ENCODE data around the gene OSBPL6.
"Not testable (repeated sequence)": the region's sequence is repeated elsewhere in the genome, so short reads cannot be mapped to it uniquely, and the experiment has no call there.

Gene OSBPL6

GRCh38 chr2:178193823-178194599 lies at the start of gene OSBPL6:
Gene OSBPL6, plus strand, starts transcription at chr2:178194512. Its CDS starts 111,673 bp downstream, at chr2:178306185.
- Mint-ChIP-seq H3K27ac (peak within 1 kb of the TSS in 1 of 2 donors; percentile 84), H3K4me1 (peaks cover 20% of the 10 kb centered on the region), H3K9me3 (no peaks in the 10 kb centered on the region), H3K27me3 (peaks cover 82% of the 10 kb centered on the region), H3K4me3 (peak within 1 kb of the TSS; percentile 77 to 85)
- ATAC-seq: peak; percentile 91
- DNase-seq: peak; percentile 74 to 75

- DNase-seq (no peak), ATAC-seq (no peak)
- Mint-ChIP-seq H3K27me3 (peaks cover 40% of the 10 kb centered on the region), H3K4me1 (no peaks in the 10 kb centered on the region), H3K27ac (no peak overlapping the region), H3K9me3 (peaks cover 7 to 16% of the 10 kb centered on the region in 2 donors), H3K4me3 (no peak overlapping the region)
These were observed 42.3 kb upstream of the OSBPL6 start for GRCh38 chr2:178152033-178152432.

GRCh38 chr2:178152542-178152941 lies 41.8 kb upstream of the OSBPL6 start:
- no peak for ATAC-seq
- no peak overlapping the region for H3K4me3 Mint-ChIP-seq
- no peaks in the 10 kb centered on the region for H3K4me1 Mint-ChIP-seq

GRCh38 chr2:178152977-178153376 lies 41.3 kb upstream of the OSBPL6 start:
- H3K4me1 Mint-ChIP-seq: no peaks in the 10 kb centered on the region
- no peak for ATAC-seq
- no peak overlapping the region for H3K4me3 Mint-ChIP-seq
- peaks cover 7 to 16% of the 10 kb centered on the region in 2 donors for H3K9me3 Mint-ChIP-seq
- no peak overlapping the region for H3K27ac Mint-ChIP-seq
- peaks cover 36% of the 10 kb centered on the region for H3K27me3 Mint-ChIP-seq
- no peak for DNase-seq

More at GRCh38 chr2:178152542-178152941, 41.8 kb upstream of the OSBPL6 start:
- peaks cover 38% of the 10 kb centered on the region for H3K27me3 Mint-ChIP-seq
- no peak overlapping the region for H3K27ac Mint-ChIP-seq
- no peak for DNase-seq
- H3K9me3 Mint-ChIP-seq: peaks cover 7 to 16% of the 10 kb centered on the region in 2 donors

- not testable (repeated sequence) for H3K4me3 Mint-ChIP-seq, ATAC-seq, H3K4me1 Mint-ChIP-seq, DNase-seq, H3K27ac Mint-ChIP-seq
- peaks cover 38% of the 10 kb centered on the region for H3K27me3 Mint-ChIP-seq
- H3K9me3 Mint-ChIP-seq: peaks cover 7 to 16% of the 10 kb centered on the region in 2 donors
These were observed 40.4 kb upstream of the OSBPL6 start for GRCh38 chr2:178153878-178154277.

GRCh38 chr2:178155524-178155923 lies 38.8 kb upstream of the OSBPL6 start:
- DNase-seq: no peak
- Mint-ChIP-seq H3K27me3 (peaks cover 27% of the 10 kb centered on the region), H3K4me1 (no peaks in the 10 kb centered on the region), H3K9me3 (peaks cover 7 to 16% of the 10 kb centered on the region in 2 donors), H3K4me3 (no peak overlapping the region), H3K27ac (no peak overlapping the region)
- no peak for ATAC-seq

- peaks cover 34% of the 10 kb centered on the region for H3K27me3 Mint-ChIP-seq
- no peaks in the 10 kb centered on the region for H3K4me1 Mint-ChIP-seq
- DNase-seq: no peak
- no peak overlapping the region for H3K4me3 Mint-ChIP-seq
- H3K9me3 Mint-ChIP-seq: peaks cover 7 to 16% of the 10 kb centered on the region in 2 donors
- ATAC-seq: no peak
- H3K27ac Mint-ChIP-seq: no peak overlapping the region
These were observed 36.7 kb upstream of the OSBPL6 start for GRCh38 chr2:178157574-178157973.

- peaks cover 6 to 10% of the 10 kb centered on the region in 2 donors for H3K9me3 Mint-ChIP-seq
- peaks cover 36% of the 10 kb centered on the region for H3K27me3 Mint-ChIP-seq
These were observed 34.3 kb upstream of the OSBPL6 start for GRCh38 chr2:178159966-178160365.

GRCh38 chr2:178160601-178161000 lies 33.7 kb upstream of the OSBPL6 start:
- H3K27ac Mint-ChIP-seq: no peak overlapping the region
- no peak overlapping the region for H3K4me3 Mint-ChIP-seq
- H3K4me1 Mint-ChIP-seq: peaks cover 6% of the 10 kb centered on the region
- DNase-seq (no peak), ATAC-seq (no peak)
- H3K9me3 Mint-ChIP-seq: peaks cover 0 to 4% of the 10 kb centered on the region in 2 donors
- H3K27me3 Mint-ChIP-seq: peaks cover 29% of the 10 kb centered on the region

More at GRCh38 chr2:178159966-178160365, 34.3 kb upstream of the OSBPL6 start:
- DNase-seq (no peak), ATAC-seq (no peak)
- no peak overlapping the region for H3K27ac Mint-ChIP-seq
- peaks cover 6% of the 10 kb centered on the region for H3K4me1 Mint-ChIP-seq
- no peak overlapping the region for H3K4me3 Mint-ChIP-seq

GRCh38 chr2:178163395-178163794 lies 30.9 kb upstream of the OSBPL6 start:
- DNase-seq (no peak), ATAC-seq (no peak)
- H3K4me1 Mint-ChIP-seq: peaks cover 6% of the 10 kb centered on the region
- no peak overlapping the region for H3K27ac Mint-ChIP-seq
- no peaks in the 10 kb centered on the region for H3K9me3 Mint-ChIP-seq
- H3K4me3 Mint-ChIP-seq: no peak overlapping the region
- H3K27me3 Mint-ChIP-seq: peaks cover 20% of the 10 kb centered on the region

GRCh38 chr2:178163911-178164310 lies 30.4 kb upstream of the OSBPL6 start:
- no peak overlapping the region for H3K4me3 Mint-ChIP-seq

GRCh38 chr2:178173657-178174056 lies 20.7 kb upstream of the OSBPL6 start:
- Mint-ChIP-seq H3K9me3 (no peaks in the 10 kb centered on the region), H3K4me1 (no peaks in the 10 kb centered on the region)

More at GRCh38 chr2:178163911-178164310, 30.4 kb upstream of the OSBPL6 start:
- ATAC-seq (no peak), DNase-seq (no peak)
- Mint-ChIP-seq H3K9me3 (no peaks in the 10 kb centered on the region), H3K27ac (no peak overlapping the region), H3K4me1 (peaks cover 6% of the 10 kb centered on the region), H3K27me3 (peaks cover 18% of the 10 kb centered on the region)

GRCh38 chr2:178177066-178177679 lies 17.1 kb upstream of the OSBPL6 start:
- Mint-ChIP-seq H3K4me1 (no peaks in the 10 kb centered on the region), H3K9me3 (no peaks in the 10 kb centered on the region), H3K27ac (no peak overlapping the region), H3K27me3 (peaks cover 18% of the 10 kb centered on the region), H3K4me3 (no peak overlapping the region)
- ATAC-seq (no peak), DNase-seq (no peak)

More at GRCh38 chr2:178173657-178174056, 20.7 kb upstream of the OSBPL6 start:
- no peak overlapping the region for H3K4me3 Mint-ChIP-seq
- no peak overlapping the region for H3K27ac Mint-ChIP-seq
- DNase-seq (no peak), ATAC-seq (no peak)
- peaks cover 18% of the 10 kb centered on the region for H3K27me3 Mint-ChIP-seq

- not testable (repeated sequence) for H3K9me3 Mint-ChIP-seq, ATAC-seq, H3K4me3 Mint-ChIP-seq, H3K27ac Mint-ChIP-seq, H3K4me1 Mint-ChIP-seq, DNase-seq
- peaks cover 18% of the 10 kb centered on the region for H3K27me3 Mint-ChIP-seq
These were observed 13.7 kb upstream of the OSBPL6 start for GRCh38 chr2:178180648-178181047.

GRCh38 chr2:178187861-178188260 lies 6.5 kb upstream of the OSBPL6 start:
- ATAC-seq (no peak), DNase-seq (no peak)
- Mint-ChIP-seq H3K9me3 (no peaks in the 10 kb centered on the region), H3K4me3 (no peak overlapping the region), H3K27me3 (peaks cover 67% of the 10 kb centered on the region), H3K4me1 (peaks cover 8% of the 10 kb centered on the region), H3K27ac (no peak overlapping the region)

- no peaks in the 10 kb centered on the region for H3K9me3 Mint-ChIP-seq
- H3K27me3 Mint-ChIP-seq: peaks cover 71% of the 10 kb centered on the region
- ATAC-seq: no peak
These were observed 5.8 kb upstream of the OSBPL6 start for GRCh38 chr2:178188466-178188865.

More at GRCh38 chr2:178188466-178188865, 5.8 kb upstream of the OSBPL6 start:
- H3K27ac Mint-ChIP-seq: no peak overlapping the region
- H3K4me3 Mint-ChIP-seq: no peak overlapping the region
- H3K4me1 Mint-ChIP-seq: peaks cover 8% of the 10 kb centered on the region
- no peak for DNase-seq
